Activated naive CD4-positive, alpha-beta T cell treated with anti-CD3 and anti-CD28 coated beads, Interleukin-2, amount 50 U/mL, for 16 hours (primary cell): Measurements from ENCODE around the gene COPS4.
"Not testable (repeated sequence)": the region's sequence is repeated elsewhere in the genome, so short reads cannot be mapped to it uniquely, and the experiment has no call there.

Source experiments
- DNase-seq: peaks from one replicate; pipeline ENCODE4 v3.0.0-alpha.2; 2020

Gene COPS4

GRCh38 chr4:83024233-83024632, 10.8 kb upstream of the COPS4 start:
- no peak for DNase-seq

- no peak for DNase-seq
These were observed 9.4 kb upstream of the COPS4 start for GRCh38 chr4:83025563-83025962.

GRCh38 chr4:83028976-83029375, 6.0 kb upstream of the COPS4 start:
- no peak for DNase-seq

GRCh38 chr4:83029688-83030087, 5.3 kb upstream of the COPS4 start:
- DNase-seq, result no peak

- no peak for DNase-seq
These were observed 2.1 kb downstream of the COPS4 start for GRCh38 chr4:83036991-83037665.

GRCh38 chr4:83040269-83040668, 5.3 kb downstream of the COPS4 start:
- DNase-seq, result no peak

- DNase-seq, result not testable (repeated sequence)
These were observed 8.2 kb downstream of the COPS4 start for GRCh38 chr4:83043157-83043556.

- no peak for DNase-seq
These were observed 8.9 kb downstream of the COPS4 start for GRCh38 chr4:83043801-83044407.

- no peak for DNase-seq
These were observed 11.9 kb downstream of the COPS4 start for GRCh38 chr4:83046693-83047473.

GRCh38 chr4:83048781-83049180, 13.8 kb downstream of the COPS4 start:
- DNase-seq, result not testable (repeated sequence)

GRCh38 chr4:83054928-83055327, 19.9 kb downstream of the COPS4 start:
- no peak for DNase-seq

- DNase-seq, result no peak
These were observed 27.8 kb downstream of the COPS4 start for GRCh38 chr4:83062739-83063138.

GRCh38 chr4:83065266-83065665, 30.3 kb downstream of the COPS4 start:
- no peak for DNase-seq

GRCh38 chr4:83067058-83067639, 32.2 kb downstream of the COPS4 start:
- no peak for DNase-seq

GRCh38 chr4:83071116-83071515, 36.1 kb downstream of the COPS4 start:
- DNase-seq, result no peak

GRCh38 chr4:83074086-83074704, 39.2 kb downstream of the COPS4 start:
- peak; percentile 34 for DNase-seq

- DNase-seq, result peak; percentile 22
These were observed 39.8 kb downstream of the COPS4 start for GRCh38 chr4:83074783-83075182.

- DNase-seq, result no peak
These were observed 40.5 kb downstream of the COPS4 start for GRCh38 chr4:83075311-83076095.

GRCh38 chr4:83080561-83080960, 45.6 kb downstream of the COPS4 start:
- no peak for DNase-seq

- DNase-seq, result no peak
These were observed 47.8 kb downstream of the COPS4 start for GRCh38 chr4:83082777-83083176.

GRCh38 chr4:83083925-83084475, 49.0 kb downstream of the COPS4 start:
- peak; percentile 50 for DNase-seq

GRCh38 chr4:83084956-83085355, 50.0 kb downstream of the COPS4 start:
- DNase-seq, result not testable (repeated sequence)
